H1 (cell line): ENCODE results near the gene PTH2R. TPM values are rescaled to one million over a fixed set of nuclear protein-coding genes. Genes with fewer than 3 reads are reported as not detected.

Source experiments
- EGR1 ChIP-seq: IDR thresholded peaks from 2 replicates; pipeline ENCODE4 v1.6.1; 2011; ENCODE audit warnings: low read depth, low read length, borderline replicate concordance
- SP1 ChIP-seq: IDR thresholded peaks from 2 replicates; pipeline ENCODE4 v1.6.1; 2011; ENCODE audit warnings: low read depth, low read length
- polyA plus RNA-seq, 7 experiments: library from polyadenylated mRNA; depleted of rRNA in 3 of 7; stranded (reverse) in 5 of 7; unstranded in 2 of 7; fragments of >200 nt in 5 of 7; fragments of 200-250 nt in 2 of 7; gene quantifications; 1 replicate in 5 of 7; 2 replicates in 1 of 7; 4 replicates in 1 of 7; pipeline versions ENCODE4 v1.2.1 to v1.2.3, GENCODE V29; 2011 to 2013; ENCODE audit warnings: missing spikeins in 2 of 7, mixed read lengths in 2 of 7
- total RNA-seq: library from RNA; stranded (reverse); fragmentation: NEBNext Ultra II Directional; extraction: Animal tissue kit (Norgen Biotek cat#: 25700); gene quantifications from 2 replicates; pipeline ENCODE4 v1.2.1, GENCODE V29; 2021
- TF ChIP-seq, protein P1 (sequence below): fragments of 300-600 bp; sonication (generic); IDR thresholded peaks from 2 replicates; pipeline ENCODE4 v1.7.1; 2012; ENCODE audit warnings: low read length, moderate library complexity, mild to moderate bottlenecking, inconsistent platforms; ENCODE audit not compliant: insufficient replicate concordance

PTH2R gene
- total and polyA plus RNA-seq, 2 of the 8 experiments (the other 6 are each of a cell fraction or from before 2014, with no cell fraction given) = 0.19 to 0.38 TPM

DNA sequence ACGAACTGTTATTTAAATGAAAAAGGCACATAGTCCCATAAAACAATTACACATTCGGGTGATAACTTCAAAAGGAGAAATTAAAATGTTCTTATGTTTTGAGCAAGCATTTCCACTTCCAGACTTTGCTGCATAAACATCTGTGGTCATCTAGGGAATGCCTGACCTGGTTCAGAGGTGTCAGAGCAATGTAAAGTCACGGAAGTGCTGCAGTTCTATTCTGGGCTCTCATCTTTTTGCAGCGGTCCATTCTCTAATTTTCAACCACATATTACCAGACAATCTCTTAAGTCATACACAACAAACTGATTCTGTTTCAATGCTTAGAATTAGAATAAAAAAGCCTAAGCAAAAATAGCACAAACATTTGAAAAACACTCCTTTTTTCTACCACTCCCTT, 22.0 kb upstream of the PTH2R start (continued):
- TF ChIP-seq, protein P1, sequence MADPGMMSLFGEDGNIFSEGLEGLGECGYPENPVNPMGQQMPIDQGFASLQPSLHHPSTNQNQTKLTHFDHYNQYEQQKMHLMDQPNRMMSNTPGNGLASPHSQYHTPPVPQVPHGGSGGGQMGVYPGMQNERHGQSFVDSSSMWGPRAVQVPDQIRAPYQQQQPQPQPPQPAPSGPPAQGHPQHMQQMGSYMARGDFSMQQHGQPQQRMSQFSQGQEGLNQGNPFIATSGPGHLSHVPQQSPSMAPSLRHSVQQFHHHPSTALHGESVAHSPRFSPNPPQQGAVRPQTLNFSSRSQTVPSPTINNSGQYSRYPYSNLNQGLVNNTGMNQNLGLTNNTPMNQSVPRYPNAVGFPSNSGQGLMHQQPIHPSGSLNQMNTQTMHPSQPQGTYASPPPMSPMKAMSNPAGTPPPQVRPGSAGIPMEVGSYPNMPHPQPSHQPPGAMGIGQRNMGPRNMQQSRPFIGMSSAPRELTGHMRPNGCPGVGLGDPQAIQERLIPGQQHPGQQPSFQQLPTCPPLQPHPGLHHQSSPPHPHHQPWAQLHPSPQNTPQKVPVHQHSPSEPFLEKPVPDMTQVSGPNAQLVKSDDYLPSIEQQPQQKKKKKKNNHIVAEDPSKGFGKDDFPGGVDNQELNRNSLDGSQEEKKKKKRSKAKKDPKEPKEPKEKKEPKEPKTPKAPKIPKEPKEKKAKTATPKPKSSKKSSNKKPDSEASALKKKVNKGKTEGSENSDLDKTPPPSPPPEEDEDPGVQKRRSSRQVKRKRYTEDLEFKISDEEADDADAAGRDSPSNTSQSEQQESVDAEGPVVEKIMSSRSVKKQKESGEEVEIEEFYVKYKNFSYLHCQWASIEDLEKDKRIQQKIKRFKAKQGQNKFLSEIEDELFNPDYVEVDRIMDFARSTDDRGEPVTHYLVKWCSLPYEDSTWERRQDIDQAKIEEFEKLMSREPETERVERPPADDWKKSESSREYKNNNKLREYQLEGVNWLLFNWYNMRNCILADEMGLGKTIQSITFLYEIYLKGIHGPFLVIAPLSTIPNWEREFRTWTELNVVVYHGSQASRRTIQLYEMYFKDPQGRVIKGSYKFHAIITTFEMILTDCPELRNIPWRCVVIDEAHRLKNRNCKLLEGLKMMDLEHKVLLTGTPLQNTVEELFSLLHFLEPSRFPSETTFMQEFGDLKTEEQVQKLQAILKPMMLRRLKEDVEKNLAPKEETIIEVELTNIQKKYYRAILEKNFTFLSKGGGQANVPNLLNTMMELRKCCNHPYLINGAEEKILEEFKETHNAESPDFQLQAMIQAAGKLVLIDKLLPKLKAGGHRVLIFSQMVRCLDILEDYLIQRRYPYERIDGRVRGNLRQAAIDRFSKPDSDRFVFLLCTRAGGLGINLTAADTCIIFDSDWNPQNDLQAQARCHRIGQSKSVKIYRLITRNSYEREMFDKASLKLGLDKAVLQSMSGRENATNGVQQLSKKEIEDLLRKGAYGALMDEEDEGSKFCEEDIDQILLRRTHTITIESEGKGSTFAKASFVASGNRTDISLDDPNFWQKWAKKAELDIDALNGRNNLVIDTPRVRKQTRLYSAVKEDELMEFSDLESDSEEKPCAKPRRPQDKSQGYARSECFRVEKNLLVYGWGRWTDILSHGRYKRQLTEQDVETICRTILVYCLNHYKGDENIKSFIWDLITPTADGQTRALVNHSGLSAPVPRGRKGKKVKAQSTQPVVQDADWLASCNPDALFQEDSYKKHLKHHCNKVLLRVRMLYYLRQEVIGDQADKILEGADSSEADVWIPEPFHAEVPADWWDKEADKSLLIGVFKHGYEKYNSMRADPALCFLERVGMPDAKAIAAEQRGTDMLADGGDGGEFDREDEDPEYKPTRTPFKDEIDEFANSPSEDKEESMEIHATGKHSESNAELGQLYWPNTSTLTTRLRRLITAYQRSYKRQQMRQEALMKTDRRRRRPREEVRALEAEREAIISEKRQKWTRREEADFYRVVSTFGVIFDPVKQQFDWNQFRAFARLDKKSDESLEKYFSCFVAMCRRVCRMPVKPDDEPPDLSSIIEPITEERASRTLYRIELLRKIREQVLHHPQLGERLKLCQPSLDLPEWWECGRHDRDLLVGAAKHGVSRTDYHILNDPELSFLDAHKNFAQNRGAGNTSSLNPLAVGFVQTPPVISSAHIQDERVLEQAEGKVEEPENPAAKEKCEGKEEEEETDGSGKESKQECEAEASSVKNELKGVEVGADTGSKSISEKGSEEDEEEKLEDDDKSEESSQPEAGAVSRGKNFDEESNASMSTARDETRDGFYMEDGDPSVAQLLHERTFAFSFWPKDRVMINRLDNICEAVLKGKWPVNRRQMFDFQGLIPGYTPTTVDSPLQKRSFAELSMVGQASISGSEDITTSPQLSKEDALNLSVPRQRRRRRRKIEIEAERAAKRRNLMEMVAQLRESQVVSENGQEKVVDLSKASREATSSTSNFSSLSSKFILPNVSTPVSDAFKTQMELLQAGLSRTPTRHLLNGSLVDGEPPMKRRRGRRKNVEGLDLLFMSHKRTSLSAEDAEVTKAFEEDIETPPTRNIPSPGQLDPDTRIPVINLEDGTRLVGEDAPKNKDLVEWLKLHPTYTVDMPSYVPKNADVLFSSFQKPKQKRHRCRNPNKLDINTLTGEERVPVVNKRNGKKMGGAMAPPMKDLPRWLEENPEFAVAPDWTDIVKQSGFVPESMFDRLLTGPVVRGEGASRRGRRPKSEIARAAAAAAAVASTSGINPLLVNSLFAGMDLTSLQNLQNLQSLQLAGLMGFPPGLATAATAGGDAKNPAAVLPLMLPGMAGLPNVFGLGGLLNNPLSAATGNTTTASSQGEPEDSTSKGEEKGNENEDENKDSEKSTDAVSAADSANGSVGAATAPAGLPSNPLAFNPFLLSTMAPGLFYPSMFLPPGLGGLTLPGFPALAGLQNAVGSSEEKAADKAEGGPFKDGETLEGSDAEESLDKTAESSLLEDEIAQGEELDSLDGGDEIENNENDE = no peak
- no peak for TF ChIP-seq EGR1
- no peak for TF ChIP-seq SP1
